Measurements from ENCODE around the gene LTA4H.

Gene LTA4H

GRCh38 chr12:96060041-96060440 lies 24.7 kb upstream of the LTA4H start:
- in situ Hi-C loops (cut with HindIII; ENCODE audit: low sequenced_read_pairs), result loop anchor here (25.0 kb wide), 1 partner anchor 452 kb away; no protein-coding TSS in a partner anchor

GRCh38 chr12:96057986-96058553 lies 22.7 kb upstream of the LTA4H start:
- in situ Hi-C loops (cut with HindIII; ENCODE audit: low sequenced_read_pairs), result loop anchor here (25.0 kb wide), 1 partner anchor 454 kb away; no protein-coding TSS in a partner anchor

GRCh38 chr12:96056646-96057455 lies 21.5 kb upstream of the LTA4H start:
- in situ Hi-C loops (cut with HindIII; ENCODE audit: low sequenced_read_pairs), result loop anchor here (25.0 kb wide), 1 partner anchor 455 kb away; no protein-coding TSS in a partner anchor

GRCh38 chr12:96054244-96054610 lies 18.8 kb upstream of the LTA4H start:
- in situ Hi-C loops (cut with HindIII; ENCODE audit: low sequenced_read_pairs), result loop anchor here (25.0 kb wide), 1 partner anchor 458 kb away; no protein-coding TSS in a partner anchor

- in situ Hi-C loops (cut with HindIII; ENCODE audit: low sequenced_read_pairs), result loop anchor here (25.0 kb wide), 1 partner anchor 459 kb away; no protein-coding TSS in a partner anchor
These were observed 18.3 kb upstream of the LTA4H start for GRCh38 chr12:96053476-96054243.

GRCh38 chr12:96051756-96052485 lies 16.5 kb upstream of the LTA4H start:
- in situ Hi-C loops (cut with HindIII; ENCODE audit: low sequenced_read_pairs), result loop anchor here (25.0 kb wide), 1 partner anchor 460 kb away; no protein-coding TSS in a partner anchor

GRCh38 chr12:96050139-96050538 lies 14.8 kb upstream of the LTA4H start:
- in situ Hi-C loops (cut with HindIII; ENCODE audit: low sequenced_read_pairs), result loop anchor here (25.0 kb wide), 1 partner anchor 462 kb away; no protein-coding TSS in a partner anchor

GRCh38 chr12:96049101-96049500 lies 13.7 kb upstream of the LTA4H start:
- in situ Hi-C loops (cut with HindIII; ENCODE audit: low sequenced_read_pairs), result no loop called here

- in situ Hi-C loops (cut with HindIII; ENCODE audit: low sequenced_read_pairs), result no loop called here
These were observed 13.1 kb upstream of the LTA4H start for GRCh38 chr12:96048393-96048969.

GRCh38 chr12:96047229-96048211 lies 12.1 kb upstream of the LTA4H start:
- in situ Hi-C loops (cut with HindIII; ENCODE audit: low sequenced_read_pairs), result no loop called here

- in situ Hi-C loops (cut with HindIII; ENCODE audit: low sequenced_read_pairs), result no loop called here
These were observed 11.3 kb upstream of the LTA4H start for GRCh38 chr12:96046543-96047228.

- in situ Hi-C loops (cut with HindIII; ENCODE audit: low sequenced_read_pairs), result no loop called here
These were observed 10.2 kb upstream of the LTA4H start for GRCh38 chr12:96045566-96045965.

GRCh38 chr12:96044943-96045290 lies 9.5 kb upstream of the LTA4H start:
- in situ Hi-C loops (cut with HindIII; ENCODE audit: low sequenced_read_pairs), result no loop called here

GRCh38 chr12:96044017-96044942 lies 8.9 kb upstream of the LTA4H start:
- in situ Hi-C loops (cut with HindIII; ENCODE audit: low sequenced_read_pairs), result no loop called here

- in situ Hi-C loops (cut with HindIII; ENCODE audit: low sequenced_read_pairs), result no loop called here
These were observed 5.8 kb upstream of the LTA4H start for GRCh38 chr12:96041181-96041580.

GRCh38 chr12:96040305-96041133 lies 5.1 kb upstream of the LTA4H start:
- in situ Hi-C loops (cut with HindIII; ENCODE audit: low sequenced_read_pairs), result no loop called here

GRCh38 chr12:96039516-96039915 lies 4.1 kb upstream of the LTA4H start:
- in situ Hi-C loops (cut with HindIII; ENCODE audit: low sequenced_read_pairs), result no loop called here

All from DLD1 (cell line).